T47D (cell line): Measurements from ENCODE around the gene KIR2DL4.
"Not testable (repeated sequence)": the region's sequence is repeated elsewhere in the genome, so short reads cannot be mapped to it uniquely, and the experiment has no call there.

ENCODE experiments used
- DNase-seq, 2 experiments: peaks; one replicate each; pipeline versions ENCODE4 v3.0.0 to v3.0.0-alpha.2; 2011 to 2012; ENCODE audit warnings: low read depth in 1 of 2, low spot score in 1 of 2
- JUND ChIP-seq: IDR thresholded peaks from 2 replicates; pipeline ENCODE4 v1.6.1; 2012; ENCODE audit warnings: low read depth
- in situ Hi-C: cut with HindIII; loops from 2 replicates; pipeline ENCODE4 v1.10.0; 2016; ENCODE audit warnings: low sequenced_read_pairs, low pct_unique_long_range_greater_than_20kb

Gene KIR2DL4

GRCh38 chr19:54803410-54803809, at the start of gene KIR2DL4:
KIR2DL4 (plus strand) TSS chr19:54803610; CDS start chr19:54803652, 42 bp downstream.
- no peak for TF ChIP-seq JUND
- no peak for DNase-seq
- in situ Hi-C loops: no loop called here

DNA sequence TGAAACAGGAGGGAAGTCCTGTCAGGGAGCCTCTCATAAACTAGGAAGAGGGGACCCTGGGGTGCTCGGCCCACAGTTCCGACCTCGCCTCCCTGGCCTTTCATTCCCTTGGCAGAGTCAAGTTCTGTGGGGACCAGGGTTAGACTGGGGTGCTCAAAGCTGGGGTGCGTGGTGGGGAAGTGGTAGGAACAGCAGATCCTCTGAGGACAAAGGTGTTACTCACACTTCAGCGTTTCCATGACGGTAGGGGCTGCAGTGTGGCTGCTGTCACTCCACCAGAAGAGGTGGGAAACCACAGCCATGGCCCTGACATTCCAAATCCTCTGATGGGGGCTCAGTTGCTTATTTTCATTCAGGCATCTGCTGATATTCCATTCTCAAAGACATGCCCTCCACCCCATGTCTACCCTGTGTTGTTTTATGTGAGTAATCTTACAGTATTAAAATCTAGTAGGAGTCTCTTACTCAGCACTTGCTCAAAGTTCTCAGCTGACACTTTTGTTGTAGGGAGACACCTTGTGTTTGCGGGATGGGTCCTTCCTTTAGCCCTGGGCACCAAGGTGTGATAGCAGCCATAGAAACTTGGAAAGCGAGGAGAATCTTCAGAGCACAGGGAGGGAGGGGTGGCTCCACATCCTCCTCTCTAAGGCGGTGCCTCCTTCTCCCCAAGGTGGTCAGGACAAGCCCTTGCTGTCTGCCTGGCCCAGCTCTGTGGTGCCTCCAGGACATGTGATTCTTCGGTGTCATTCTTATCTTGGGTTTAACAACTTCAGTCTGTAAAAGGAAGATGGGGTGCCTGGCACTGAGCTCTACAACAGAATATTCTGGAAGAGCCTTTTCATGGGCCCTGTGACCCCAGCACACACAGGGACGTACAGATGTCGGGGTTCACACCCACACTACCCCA, 47.0 kb upstream of the KIR2DL4 start:
- in situ Hi-C loops, DNase-seq: not testable (repeated sequence)

- in situ Hi-C loops, DNase-seq: not testable (repeated sequence)
Observed at GRCh38 chr19:54758577-54758976, 44.8 kb upstream of the KIR2DL4 start.

GRCh38 chr19:54764219-54764618, 39.2 kb upstream of the KIR2DL4 start:
- in situ Hi-C loops, DNase-seq: not testable (repeated sequence)

GRCh38 chr19:54766464-54766863, 36.9 kb upstream of the KIR2DL4 start:
- in situ Hi-C loops, DNase-seq: not testable (repeated sequence)

- DNase-seq, in situ Hi-C loops: not testable (repeated sequence)
Observed at GRCh38 chr19:54769646-54770045, 33.8 kb upstream of the KIR2DL4 start, which contains the start of gene KIR2DL1. KIR2DL1 (plus strand) TSS chr19:54769793; CDS start chr19:54769851, 58 bp downstream.

GRCh38 chr19:54770511-54770910, 32.9 kb upstream of the KIR2DL4 start:
- DNase-seq, in situ Hi-C loops: not testable (repeated sequence)

DNA sequence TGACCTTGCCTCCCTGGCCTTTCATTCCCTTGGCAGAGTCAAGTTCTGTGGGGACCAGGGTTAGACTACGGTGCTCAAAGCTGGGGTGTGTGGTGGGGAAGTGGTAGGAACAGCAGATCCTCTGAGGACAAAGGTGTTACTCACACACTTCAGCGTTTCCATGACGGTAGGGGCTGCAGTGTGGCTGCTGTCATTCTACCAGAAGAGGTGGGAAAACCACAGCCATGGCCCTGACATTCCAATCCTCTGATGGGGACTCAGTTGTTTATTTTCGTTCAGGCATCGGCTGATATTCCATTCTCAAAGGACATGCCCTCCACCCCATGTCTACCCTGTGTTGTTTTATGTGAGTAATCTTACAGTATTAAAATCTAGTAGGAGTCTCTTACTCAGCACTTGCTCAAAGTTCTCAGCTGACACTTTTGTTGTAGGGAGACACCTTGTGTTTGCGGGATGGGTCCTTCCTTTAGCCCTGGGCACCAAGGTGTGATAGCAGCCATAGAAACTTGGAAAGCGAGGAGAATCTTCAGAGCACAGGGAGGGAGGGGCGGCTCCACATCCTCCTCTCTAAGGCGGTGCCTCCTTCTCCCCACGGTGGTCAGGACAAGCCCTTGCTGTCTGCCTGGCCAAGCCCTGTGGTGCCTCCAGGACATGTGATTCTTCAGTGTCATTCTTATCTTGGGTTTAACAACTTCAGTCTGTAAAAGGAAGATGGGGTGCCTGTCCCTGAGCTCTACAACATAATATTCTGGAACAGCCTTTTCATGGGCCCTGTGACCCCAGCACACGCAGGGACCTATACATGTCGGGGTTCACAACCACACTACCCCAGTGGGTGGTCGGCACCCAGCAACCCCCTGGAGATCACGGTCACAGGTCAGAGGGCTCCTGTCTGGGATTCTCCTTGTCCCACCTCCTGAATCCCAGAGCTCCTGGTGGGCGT, 32.1 kb upstream of the KIR2DL4 start:
- DNase-seq, in situ Hi-C loops: not testable (repeated sequence)

- in situ Hi-C loops, DNase-seq: not testable (repeated sequence)
Observed at GRCh38 chr19:54772666-54773065, 30.7 kb upstream of the KIR2DL4 start.

- in situ Hi-C loops, DNase-seq: not testable (repeated sequence)
Observed at GRCh38 chr19:54775095-54775815, 28.2 kb upstream of the KIR2DL4 start.

GRCh38 chr19:54775830-54776229, 27.6 kb upstream of the KIR2DL4 start:
- in situ Hi-C loops: not testable (repeated sequence)

DNA sequence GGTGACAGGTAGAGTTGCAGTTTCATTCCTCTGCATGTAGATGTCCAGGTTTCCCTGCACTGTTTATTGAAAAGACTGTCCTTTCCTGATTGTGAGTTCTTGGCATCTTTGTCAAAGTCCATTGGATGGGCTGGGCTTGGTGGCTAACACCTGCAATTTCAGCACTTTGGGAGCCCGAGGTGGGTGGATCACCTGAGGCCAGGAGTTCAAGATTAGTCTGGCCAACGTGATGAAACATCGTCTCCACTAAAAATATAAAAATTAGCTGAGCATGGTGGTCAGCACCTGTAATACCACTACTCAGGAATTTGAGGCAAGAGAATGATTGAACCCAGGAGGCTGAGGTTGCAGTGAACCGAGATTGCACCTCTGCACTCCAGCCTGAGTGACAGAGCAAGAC, 25.6 kb upstream of the KIR2DL4 start:
- DNase-seq, in situ Hi-C loops: not testable (repeated sequence)

More at GRCh38 chr19:54775830-54776229, 27.6 kb upstream of the KIR2DL4 start:
- not testable (repeated sequence) for DNase-seq

- DNase-seq, in situ Hi-C loops: not testable (repeated sequence)
Observed at GRCh38 chr19:54778896-54779295, 24.5 kb upstream of the KIR2DL4 start.

DNA sequence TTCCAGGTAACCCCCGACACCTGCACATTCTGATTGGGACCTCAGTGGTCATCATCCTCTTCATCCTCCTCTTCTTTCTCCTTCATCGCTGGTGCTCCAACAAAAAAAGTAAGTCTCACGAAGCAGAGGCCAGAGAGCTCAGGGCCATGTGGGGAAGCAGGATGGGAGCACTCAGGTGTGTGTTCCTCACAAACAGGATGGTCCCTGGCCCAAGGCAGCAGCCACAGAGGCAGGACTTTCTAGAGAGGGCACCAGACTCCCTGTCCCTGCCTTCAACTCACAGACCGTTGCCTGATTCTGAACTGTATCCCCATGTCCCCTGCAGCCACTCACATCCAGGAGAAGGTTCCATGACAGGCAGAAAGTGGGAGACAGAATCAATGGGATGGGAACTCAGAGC, 20.5 kb upstream of the KIR2DL4 start:
- in situ Hi-C loops, DNase-seq: not testable (repeated sequence)

- DNase-seq: not testable (repeated sequence)
Observed at GRCh38 chr19:54786091-54786723, 17.2 kb upstream of the KIR2DL4 start.

DNA sequence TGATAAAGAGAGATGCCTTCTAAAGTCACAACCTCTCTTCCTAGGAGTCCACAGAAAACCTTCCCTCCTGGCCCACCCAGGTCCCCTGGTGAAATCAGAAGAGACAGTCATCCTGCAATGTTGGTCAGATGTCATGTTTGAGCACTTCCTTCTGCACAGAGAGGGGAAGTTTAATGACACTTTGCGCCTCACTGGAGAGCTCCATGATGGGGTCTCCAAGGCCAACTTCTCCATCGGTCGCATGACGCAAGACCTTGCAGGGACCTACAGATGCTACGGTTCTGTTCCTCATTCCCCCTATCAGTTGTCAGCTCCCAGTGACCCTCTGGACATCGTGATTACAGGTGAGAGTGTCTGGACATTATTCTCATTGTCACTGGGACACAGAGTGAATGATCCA, 15.3 kb upstream of the KIR2DL4 start:
- DNase-seq, in situ Hi-C loops: not testable (repeated sequence)

More at GRCh38 chr19:54786091-54786723, 17.2 kb upstream of the KIR2DL4 start:
- in situ Hi-C loops: not testable (repeated sequence)
